ENCODE measurements around the gene EDC4. TPM values are rescaled to one million over a fixed set of nuclear protein-coding genes. Genes with fewer than 3 reads are reported as not detected.

Gene EDC4
- total and polyA plus RNA-seq, 9 of the 15 experiments (the other 6 are each of a cell fraction or from before 2014, with no cell fraction given) = 1.1 to 131 (median 74.0) TPM

GRCh38 chr16:67884684-67885083, 11.8 kb downstream of the EDC4 start, which contains the start of gene NRN1L (continued):
- TF ChIP-seq ZNF354B (CRISPR knock-in tag; IDR thresholded peaks at IDR 0.05) (no peak), ZNF224 (CRISPR knock-in tag; IDR thresholded peaks at IDR 0.05) (no peak), THAP12 (CRISPR knock-in tag; IDR thresholded peaks at IDR 0.05) (0 out of 2 replicates have a peak, but pooled peaks have one; percentile 31), ILK (tag; IDR thresholded peaks at IDR 0.05; ENCODE audit: borderline replicate concordance, low read depth) (no peak), CXXC5 (CRISPR knock-in tag; IDR thresholded peaks at IDR 0.05) (no peak), CTBP1 (IDR thresholded peaks at IDR 0.05; ENCODE audit: borderline replicate concordance) (peak; percentile 19; the same call in 1 of the 2 replicates), MGA (IDR thresholded peaks at IDR 0.05) (no peak), RCOR1 (IDR thresholded peaks at IDR 0.05; ENCODE audit: borderline replicate concordance in 1 of 2, low read depth in 2 of 2, low read length in 2 of 2) (0 out of 4 replicates have a peak, but pooled peaks of 1 of the 2 experiments have one; percentile 27), CREB1 (IDR thresholded peaks at IDR 0.05) (no peak), CREB1 (CRISPR knock-in tag; IDR thresholded peaks at IDR 0.05) (no peak), HMBOX1 (IDR thresholded peaks at IDR 0.05) (no peak)
